HuH-7.5 (cell line): ENCODE results near the gene ZMYM2.

Source experiments
- DNase-seq: peaks from one replicate; pipeline ENCODE4 v3.0.0; 2011; ENCODE audit warnings: low spot score

The ZMYM2 gene

GRCh38 chr13:20105161-20105689 lies 146.7 kb downstream of the ZMYM2 start:
- DNase-seq = no peak

GRCh38 chr13:20106742-20107141 lies 148.2 kb downstream of the ZMYM2 start:
- no peak for DNase-seq

- DNase-seq = no peak
These were observed 150.5 kb downstream of the ZMYM2 start for GRCh38 chr13:20109037-20109436.

- no peak for DNase-seq
These were observed 155.6 kb downstream of the ZMYM2 start for GRCh38 chr13:20114066-20114610.

GRCh38 chr13:20116213-20116612 lies 157.7 kb downstream of the ZMYM2 start:
- no peak for DNase-seq

GRCh38 chr13:20118268-20119140 lies 160.0 kb downstream of the ZMYM2 start:
- no peak for DNase-seq

GRCh38 chr13:20119960-20120359 lies 161.4 kb downstream of the ZMYM2 start:
- no peak for DNase-seq

GRCh38 chr13:20121159-20121525 lies 162.6 kb downstream of the ZMYM2 start:
- DNase-seq = no peak

GRCh38 chr13:20124303-20124702 lies 165.8 kb downstream of the ZMYM2 start:
- DNase-seq = no peak

GRCh38 chr13:20125129-20125782 lies 166.7 kb downstream of the ZMYM2 start:
- no peak for DNase-seq

- DNase-seq = no peak
These were observed 167.2 kb downstream of the ZMYM2 start for GRCh38 chr13:20125783-20126165.

GRCh38 chr13:20126541-20127261 lies 168.2 kb downstream of the ZMYM2 start:
- no peak for DNase-seq

GRCh38 chr13:20127262-20127561 lies 168.7 kb downstream of the ZMYM2 start:
- DNase-seq = no peak

GRCh38 chr13:20127562-20128458 lies 169.3 kb downstream of the ZMYM2 start:
- peak; percentile 65 for DNase-seq

- no peak for DNase-seq
These were observed 170.0 kb downstream of the ZMYM2 start for GRCh38 chr13:20128459-20128931.

- DNase-seq = no peak
These were observed 170.5 kb downstream of the ZMYM2 start for GRCh38 chr13:20129076-20129475.

GRCh38 chr13:20130012-20130411 lies 171.5 kb downstream of the ZMYM2 start:
- DNase-seq = no peak

GRCh38 chr13:20130652-20131051 lies 172.1 kb downstream of the ZMYM2 start:
- no peak for DNase-seq

GRCh38 chr13:20131057-20131832 lies 172.7 kb downstream of the ZMYM2 start:
- DNase-seq = no peak

- DNase-seq = no peak
These were observed 173.6 kb downstream of the ZMYM2 start for GRCh38 chr13:20132052-20132634.
